ENCODE data around the gene SCLY.

Gene SCLY

GRCh38 chr2:238094438-238095022 lies 33.7 kb downstream of the SCLY start:
- TF ChIP-seq GATA2 (IDR thresholded peaks at IDR 0.05; ENCODE audit: low read depth, low read length) (no peak), GATA3 (IDR thresholded peaks at IDR 0.05; ENCODE audit: low read depth, low read length) (no peak)

DNA sequence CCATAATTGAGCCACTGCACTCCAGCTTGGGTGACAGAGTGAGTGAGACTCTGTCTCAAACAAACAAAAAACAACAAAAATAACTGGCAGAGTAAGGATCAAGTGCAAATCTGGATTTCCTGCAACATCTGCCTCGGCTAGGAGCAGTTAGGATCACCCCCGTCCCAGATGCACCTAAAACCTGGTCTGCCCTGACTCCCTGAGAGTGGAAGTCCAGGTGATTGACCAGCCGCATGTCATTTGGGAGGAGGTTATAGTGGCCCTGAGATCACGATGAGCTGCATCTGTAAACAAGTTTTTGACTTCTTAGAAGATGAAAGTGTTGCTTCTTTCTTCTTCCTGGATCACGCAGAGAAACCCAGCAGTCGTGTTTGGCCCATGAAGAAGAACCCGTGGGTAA lies 34.3 kb downstream of the SCLY start:
- TF ChIP-seq GATA2 (IDR thresholded peaks at IDR 0.05; ENCODE audit: low read depth, low read length): no peak
- no peak for TF ChIP-seq GATA3 (IDR thresholded peaks at IDR 0.05; ENCODE audit: low read depth, low read length)

- TF ChIP-seq GATA2 (IDR thresholded peaks at IDR 0.05; ENCODE audit: low read depth, low read length) (no peak), GATA3 (IDR thresholded peaks at IDR 0.05; ENCODE audit: low read depth, low read length) (no peak)
Observed at GRCh38 chr2:238096311-238097011, 35.7 kb downstream of the SCLY start.

DNA sequence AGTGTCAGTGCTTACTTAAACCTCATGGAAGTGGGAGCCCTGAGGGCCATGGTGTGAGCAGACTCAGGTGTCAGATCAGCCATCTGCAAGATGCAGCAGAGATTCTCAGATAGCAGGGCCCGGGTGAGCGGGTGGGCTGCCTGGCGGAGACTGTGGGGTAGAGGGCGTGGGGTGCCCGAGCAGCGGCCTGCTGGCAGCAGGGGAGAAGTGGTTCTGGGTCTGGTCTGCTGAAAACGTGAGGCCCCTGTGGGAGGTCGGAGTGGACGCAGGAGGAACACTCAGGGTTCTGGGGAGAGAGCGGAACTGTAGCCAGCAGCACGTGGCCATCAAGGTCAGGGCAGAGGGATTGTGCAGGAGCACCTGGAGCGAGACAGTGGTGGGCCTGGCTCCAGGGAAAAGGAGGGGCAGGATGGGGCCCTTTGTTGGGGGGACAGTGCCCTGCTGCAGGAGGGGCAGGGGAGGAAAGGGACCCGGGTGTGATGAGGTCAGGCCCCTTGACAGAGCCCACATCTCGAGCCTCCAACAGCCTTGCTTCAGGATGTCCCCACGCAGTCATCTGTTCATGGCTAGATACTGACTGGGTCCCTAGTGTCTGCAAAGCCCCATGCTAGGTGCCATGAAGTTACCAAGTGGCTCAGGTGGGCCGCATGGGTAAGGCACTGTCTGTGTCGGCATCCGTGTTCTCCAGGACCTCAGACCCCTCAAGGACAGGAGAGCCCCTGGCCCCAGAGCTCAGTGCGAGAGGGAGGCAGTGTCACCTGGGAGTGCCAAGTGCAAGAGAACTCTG lies 36.6 kb downstream of the SCLY start:
- TF ChIP-seq GATA2 (IDR thresholded peaks at IDR 0.05; ENCODE audit: low read depth, low read length) (no peak), GATA3 (IDR thresholded peaks at IDR 0.05; ENCODE audit: low read depth, low read length) (no peak)

DNA sequence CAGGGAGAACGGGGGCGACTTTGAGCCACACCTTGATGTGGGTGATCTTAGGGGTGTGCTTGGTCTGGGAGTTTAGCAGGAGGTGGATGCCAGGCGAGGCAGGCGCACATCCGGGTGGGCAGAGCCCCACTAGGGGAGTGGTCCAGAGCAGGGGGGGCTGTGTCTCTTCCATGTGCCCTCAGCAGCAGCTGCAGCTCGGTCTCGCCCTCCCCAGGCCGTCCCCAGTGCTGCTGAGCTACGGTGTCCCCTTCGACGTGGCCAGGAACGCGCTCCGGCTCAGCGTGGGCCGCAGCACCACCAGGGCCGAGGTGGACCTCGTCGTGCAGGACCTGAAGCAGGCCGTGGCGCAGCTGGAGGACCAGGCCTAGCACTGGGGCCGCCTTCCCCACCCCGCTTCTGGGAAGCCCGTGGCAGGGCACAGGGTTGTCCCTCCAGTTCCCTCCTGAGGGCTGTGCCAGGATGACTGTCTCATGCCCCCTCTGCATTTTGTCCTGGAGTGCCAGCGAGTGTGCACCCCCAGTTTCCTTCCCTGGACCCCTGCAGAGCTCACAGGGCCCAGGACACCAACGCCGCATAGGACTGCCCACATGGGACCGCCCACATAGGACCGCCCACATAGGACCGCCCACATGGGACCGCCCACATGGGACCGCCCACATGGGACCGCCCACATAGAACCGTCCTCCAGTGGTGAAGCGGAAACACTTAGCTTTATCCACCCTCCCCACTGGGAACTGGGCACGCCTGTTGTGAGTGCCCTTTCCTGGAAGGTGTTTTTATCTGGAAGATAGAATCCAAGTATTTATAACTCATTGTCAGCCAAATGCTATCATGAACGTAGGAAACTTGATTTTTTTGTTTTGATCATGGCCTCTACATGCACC lies 37.4 kb downstream of the SCLY start:
- TF ChIP-seq GATA2 (IDR thresholded peaks at IDR 0.05; ENCODE audit: low read depth, low read length) (no peak), GATA3 (IDR thresholded peaks at IDR 0.05; ENCODE audit: low read depth, low read length) (no peak)

- TF ChIP-seq GATA3 (IDR thresholded peaks at IDR 0.05; ENCODE audit: low read depth, low read length) (no peak), GATA2 (IDR thresholded peaks at IDR 0.05; ENCODE audit: low read depth, low read length) (no peak)
Observed at GRCh38 chr2:238098901-238099713, 38.3 kb downstream of the SCLY start.

GRCh38 chr2:238099714-238100048 lies 38.9 kb downstream of the SCLY start:
- TF ChIP-seq GATA3 (IDR thresholded peaks at IDR 0.05; ENCODE audit: low read depth, low read length): no peak
- TF ChIP-seq GATA2 (IDR thresholded peaks at IDR 0.05; ENCODE audit: low read depth, low read length): no peak

- no peak for TF ChIP-seq GATA3 (IDR thresholded peaks at IDR 0.05; ENCODE audit: low read depth, low read length)
- TF ChIP-seq GATA2 (IDR thresholded peaks at IDR 0.05; ENCODE audit: low read depth, low read length): no peak
Observed at GRCh38 chr2:238100049-238100820, 39.4 kb downstream of the SCLY start, which contains the start of gene ESPNL. Gene ESPNL (plus strand): TSS chr2:238100340. CDS start chr2:238100420, 80 bp downstream.

DNA sequence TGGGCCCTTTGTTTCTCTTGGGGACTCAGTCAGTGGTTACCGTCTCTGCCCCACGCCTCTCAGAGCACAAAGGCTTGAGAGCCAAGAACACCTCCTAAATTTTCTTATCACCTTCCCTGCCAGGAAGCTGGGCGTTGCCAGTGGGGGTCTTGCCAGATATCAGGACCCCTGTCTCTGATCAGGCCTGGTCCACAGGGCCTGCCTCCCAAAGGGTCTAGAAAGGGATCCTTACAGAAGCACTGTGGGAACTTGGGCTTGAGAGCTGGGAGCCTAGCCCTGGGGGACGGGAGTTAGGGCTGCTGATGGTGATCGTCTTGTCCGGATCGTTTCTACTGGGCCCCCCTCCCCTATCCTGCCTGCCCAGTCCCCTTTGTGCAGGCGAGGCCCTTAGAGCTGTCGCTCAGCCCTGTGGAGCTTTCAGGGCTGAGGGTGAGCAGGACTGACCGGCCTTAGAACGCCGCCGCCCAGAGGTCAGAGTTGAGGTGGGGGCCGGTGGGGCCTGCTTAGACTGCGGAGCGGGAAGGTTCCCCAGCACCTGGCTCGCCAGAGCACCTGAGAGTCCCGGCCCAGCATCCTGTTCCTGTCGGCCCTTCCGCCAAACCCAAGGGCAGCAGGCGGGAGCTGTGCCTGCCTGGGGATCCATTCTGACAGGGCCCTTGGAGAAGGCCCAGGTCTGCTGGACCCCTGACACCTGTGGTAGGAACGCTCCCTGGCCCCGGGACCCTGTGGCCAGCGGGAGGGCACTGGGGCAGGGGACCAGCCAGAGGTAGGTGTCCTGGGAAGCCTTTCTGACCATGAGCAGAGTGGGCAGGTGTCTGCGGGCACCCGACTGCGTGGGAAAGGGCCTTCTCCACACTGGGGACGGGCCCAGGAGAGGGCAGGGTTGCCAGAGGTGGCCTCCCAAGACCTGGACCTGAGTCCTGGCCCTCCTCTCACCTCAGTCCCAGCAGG lies 40.3 kb downstream of the SCLY start:
- no peak for TF ChIP-seq GATA3 (IDR thresholded peaks at IDR 0.05; ENCODE audit: low read depth, low read length)
- TF ChIP-seq GATA2 (IDR thresholded peaks at IDR 0.05; ENCODE audit: low read depth, low read length): no peak

DNA sequence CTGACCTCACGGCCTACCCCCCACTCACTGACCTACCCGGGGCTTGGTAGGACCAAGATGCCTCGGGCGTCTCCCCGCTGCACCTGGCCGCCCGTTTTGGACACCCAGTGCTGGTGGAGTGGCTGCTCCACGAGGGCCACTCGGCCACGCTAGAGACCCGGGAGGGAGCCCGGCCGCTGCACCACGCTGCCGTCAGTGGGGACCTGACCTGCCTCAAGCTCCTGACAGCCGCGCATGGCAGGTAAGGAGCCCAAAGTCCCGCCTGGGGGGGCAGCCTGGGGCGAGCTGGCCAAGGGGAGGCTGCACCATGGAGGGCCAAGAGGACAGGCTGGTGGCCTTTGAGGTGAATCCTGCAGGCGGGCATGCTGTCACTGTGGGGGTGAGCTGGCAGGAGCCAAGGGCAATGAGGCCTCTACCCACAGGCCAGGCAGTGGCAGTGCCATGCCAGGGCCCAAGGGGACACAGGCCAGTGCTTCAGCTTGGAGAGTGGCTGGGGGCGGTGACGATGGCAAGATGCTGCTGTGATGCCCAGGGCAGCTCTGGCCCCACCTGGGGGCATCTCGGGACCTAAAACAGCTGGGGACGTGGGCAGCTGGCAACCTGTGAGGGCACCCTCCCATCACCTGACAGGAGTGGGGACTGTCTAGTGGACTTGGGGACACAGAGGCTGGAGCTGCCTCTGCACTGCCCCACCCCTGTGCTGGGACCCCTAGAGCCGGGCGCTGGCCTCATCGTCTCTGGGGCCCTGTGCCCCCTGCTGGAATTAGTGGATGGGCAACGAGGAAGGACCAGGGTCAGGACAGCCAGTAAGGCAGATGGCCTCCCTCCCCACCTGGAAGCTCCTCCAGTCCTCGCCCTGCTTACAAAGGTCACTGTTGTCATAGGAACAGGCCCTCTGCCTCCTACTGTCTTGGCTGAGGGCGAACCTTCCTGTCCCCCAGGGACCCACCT lies 41.4 kb downstream of the SCLY start:
- TF ChIP-seq GATA3 (IDR thresholded peaks at IDR 0.05; ENCODE audit: low read depth, low read length) (no peak), GATA2 (IDR thresholded peaks at IDR 0.05; ENCODE audit: low read depth, low read length) (no peak)

All from SH-SY5Y (cell line).